GM19372 (cell line): ENCODE data around the gene ADAMTS2.

Experiments
- ATAC-seq: cut with Tn5 transposase; IDR thresholded peaks from one replicate; pipeline ENCODE4 v1.9.1; 2021; ENCODE audit warnings: mild to moderate bottlenecking, low read depth, moderate library complexity; ENCODE audit not compliant: unreplicated experiment

Gene ADAMTS2

GRCh38 chr5:179240561-179240960, 104.7 kb downstream of the ADAMTS2 start:
- ATAC-seq, result no peak

DNA sequence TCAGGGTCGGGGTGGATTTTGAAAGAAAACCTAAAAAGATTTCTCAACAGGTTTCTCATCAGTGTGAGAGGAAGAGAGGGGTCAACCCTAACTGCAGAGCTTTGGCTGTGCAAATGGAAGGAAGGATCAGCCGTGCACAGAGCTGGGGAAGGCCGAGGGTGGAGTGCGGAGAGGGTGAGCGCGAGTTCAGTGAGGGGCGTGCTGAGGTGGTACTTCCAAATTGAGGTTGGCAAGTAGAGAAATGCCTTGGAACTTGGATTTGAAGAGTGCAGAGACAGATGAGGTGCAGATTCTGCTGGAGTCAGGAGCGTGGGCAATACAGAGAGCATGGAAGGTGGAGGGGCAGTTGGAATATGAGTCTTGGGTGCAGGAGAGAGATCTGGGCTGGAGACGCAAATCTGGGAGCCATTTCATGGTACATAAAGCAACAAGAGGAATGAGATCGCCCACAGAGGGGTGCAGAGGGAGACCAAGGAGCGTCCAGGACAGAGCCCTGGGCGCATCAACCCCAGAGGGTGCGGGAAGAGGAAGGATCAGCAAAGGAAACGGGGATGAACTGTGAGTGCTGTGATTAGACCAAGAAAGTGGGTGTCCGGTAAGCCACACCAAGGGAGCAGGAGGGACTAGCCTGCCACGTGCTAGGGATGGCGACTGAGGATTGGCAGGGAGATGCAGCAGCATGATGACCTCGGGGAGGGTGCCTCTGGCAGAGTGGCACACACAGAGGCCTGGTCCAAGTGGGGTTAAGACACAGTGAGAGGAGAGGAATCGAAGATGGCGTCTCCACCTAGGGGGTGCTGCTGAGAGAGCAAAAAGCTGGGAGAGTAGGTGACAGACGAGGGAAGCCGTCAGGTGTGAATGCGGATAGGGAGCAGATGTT, 105.8 kb downstream of the ADAMTS2 start:
- ATAC-seq, result no peak

- ATAC-seq, result no peak
Measured at GRCh38 chr5:179238628-179238970, 106.7 kb downstream of the ADAMTS2 start.

GRCh38 chr5:179237770-179238627, 107.3 kb downstream of the ADAMTS2 start:
- no peak for ATAC-seq

DNA sequence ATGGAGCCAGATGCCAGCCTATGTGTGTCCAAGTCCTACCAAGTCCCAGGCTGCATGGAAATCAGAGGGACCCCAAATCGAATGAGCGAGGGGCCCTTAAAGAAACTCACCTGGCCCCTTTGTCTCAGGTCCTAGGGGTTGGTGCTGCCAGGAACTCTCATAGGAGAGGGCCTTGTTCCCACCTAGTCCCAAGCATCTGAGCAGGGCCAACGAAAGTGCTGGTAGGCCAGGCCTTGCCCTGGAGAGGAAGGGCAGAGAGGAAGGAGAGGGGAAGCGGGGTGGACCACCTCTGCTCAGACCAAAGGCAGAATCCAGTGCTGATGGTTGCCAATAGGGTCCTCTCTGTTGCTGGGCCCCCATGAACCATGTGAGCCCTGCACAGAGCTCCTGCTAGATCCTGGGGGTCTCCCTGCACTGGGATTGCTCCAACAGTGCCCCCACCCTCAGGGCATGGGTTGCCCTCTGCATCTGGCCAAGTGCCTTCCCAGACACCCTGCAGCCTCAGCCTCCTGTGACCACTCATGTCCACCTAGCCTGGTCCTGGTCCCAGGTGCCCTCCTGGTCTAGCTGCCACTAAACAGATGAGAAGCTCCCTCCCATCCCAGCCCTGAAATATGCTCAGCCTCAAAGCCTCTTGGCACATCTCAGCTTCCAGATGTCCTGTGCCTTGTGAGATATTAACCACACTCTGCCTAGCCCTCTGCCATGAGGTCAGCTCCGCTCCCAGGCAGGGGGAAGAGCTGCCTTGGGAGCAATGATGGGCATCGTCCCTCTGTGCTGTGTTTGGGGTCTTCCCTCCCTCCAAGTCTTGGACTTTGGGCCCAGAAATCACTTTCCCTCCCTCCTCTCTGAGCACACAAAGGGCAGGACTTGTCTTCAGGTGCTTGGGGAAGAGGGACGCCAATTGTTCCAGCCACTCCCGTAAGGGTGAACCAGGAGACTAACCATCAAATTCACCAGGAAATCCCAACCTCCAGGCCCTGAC, 109.6 kb downstream of the ADAMTS2 start:
- no peak for ATAC-seq

DNA sequence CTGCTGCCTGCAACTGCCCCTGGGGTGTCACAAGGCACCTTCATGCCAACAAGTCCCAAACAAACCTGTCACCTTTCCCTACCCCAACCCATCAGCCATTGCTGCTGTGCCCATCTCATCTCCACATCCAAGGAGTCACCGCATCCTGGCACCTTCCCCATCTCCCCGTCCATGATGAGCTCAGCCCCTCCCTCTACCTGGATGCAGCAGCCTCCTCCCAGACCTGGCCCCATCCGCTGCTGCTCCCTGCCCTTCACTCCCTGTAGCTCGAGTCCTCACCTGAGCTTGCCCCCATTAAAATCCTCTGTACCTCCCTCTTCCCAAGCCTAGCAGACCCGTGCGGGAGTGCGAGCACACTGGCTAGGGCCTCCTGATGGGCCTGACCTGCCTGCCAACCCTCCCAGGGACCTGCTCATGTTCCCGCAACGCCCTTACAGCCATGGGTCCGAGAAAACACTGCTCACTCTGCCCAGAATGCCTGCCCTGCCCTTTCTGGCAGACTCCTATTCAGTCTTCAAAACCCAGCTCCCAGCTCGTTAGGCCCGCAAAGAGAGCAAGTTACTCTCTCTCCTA, 110.6 kb downstream of the ADAMTS2 start:
- ATAC-seq, result no peak

- no peak for ATAC-seq
Measured at GRCh38 chr5:179233909-179234562, 111.2 kb downstream of the ADAMTS2 start.

- no peak for ATAC-seq
Measured at GRCh38 chr5:179232091-179232735, 113.0 kb downstream of the ADAMTS2 start.

- no peak for ATAC-seq
Measured at GRCh38 chr5:179231309-179231708, 114.0 kb downstream of the ADAMTS2 start.

GRCh38 chr5:179230061-179230461, 115.2 kb downstream of the ADAMTS2 start:
- ATAC-seq, result no peak

DNA sequence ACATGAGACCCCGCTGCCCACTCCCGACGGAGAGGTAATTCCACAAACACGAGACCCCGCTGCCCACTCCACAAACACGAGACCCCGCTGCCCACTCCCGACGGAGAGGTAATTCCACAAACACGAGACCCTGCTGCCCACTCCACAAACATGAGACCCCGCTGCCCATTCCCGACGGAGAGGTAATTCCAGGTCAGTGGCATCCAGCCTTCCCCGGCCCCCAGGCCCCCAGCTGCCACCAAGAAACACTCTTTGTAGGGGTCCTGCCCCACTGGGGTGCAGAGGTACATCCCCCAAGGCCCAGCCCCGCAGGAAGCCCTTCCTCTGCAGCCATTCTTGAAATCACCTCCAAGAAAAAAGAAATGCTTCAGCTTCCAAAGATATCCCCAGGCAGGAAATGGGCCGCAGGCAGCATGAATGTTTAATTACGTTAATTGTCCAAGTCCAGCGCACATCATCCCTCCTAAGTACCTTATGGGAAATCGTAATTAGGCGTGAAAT, 115.9 kb downstream of the ADAMTS2 start:
- no peak for ATAC-seq

DNA sequence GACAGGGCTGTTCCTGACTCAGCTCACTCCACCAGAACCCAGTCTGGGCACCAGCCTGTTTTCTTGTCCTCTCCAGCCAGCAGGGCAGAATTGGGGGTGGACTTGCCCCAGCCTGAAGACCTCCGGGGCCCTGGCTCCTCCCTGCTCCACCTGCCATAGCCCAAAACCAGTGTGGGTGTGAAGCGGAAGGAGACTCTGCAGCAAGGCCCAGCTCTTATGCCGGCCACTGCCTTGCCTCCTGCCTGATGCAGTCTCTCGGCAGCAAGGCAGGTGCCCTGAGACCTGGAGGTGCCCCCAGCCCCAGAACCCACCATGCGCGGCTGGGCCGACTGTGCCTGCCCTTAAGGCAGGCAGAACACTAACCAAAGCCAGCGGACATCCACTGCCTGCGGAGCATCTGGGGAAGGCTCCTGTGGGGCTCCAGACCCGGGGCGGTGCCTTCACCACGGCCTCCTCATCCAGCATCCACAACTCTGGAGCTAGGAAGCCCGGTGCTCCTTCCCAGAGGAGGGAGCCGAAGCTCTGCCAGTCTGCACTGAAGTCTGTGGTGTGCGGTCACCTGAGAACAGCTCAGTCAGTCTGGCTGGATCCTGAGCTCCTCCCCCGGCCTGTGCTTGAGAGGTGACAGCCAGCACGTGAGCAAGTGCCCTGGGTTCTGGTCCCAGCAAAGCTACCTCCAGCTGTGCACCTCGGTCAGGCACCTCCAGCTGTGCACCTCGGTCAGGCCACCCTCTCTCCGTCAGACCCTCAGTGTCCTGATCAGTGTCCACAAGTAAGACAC, 116.7 kb downstream of the ADAMTS2 start:
- ATAC-seq, result no peak

DNA sequence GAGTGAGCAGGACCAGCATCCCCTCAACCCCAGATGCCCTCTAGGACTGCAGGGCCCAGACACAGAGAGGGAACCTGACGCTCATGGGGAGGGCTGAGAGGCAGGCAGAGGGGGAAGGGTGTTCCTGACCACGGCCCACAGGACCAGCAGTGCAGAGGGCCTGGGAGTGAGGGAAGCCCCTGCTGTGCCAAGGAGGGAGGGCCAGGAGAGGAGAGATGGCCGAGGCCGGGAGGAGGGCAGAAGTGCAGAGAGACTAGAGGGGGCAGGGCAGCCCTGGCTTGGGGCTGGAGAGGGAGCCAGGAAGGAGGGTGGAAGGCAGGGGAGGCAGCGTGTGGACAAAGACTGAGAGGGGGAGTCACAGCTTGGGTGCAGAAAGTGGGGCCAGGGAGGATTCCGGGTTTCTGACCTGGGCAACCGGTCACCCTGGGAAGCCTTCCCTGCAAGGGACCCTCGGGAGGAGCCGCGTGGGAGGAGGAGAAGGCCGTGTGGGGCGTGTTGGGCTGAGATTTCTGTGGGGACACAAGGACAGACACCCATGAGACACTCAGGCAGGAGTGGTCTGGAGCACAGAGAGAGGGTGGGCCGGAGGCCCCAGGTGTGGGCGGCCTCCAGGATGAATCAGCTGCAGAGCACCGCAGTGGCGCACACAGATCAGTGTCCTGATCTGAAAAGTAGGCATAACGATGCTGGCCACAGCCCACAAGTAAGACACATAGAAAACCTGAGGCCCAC, 117.5 kb downstream of the ADAMTS2 start:
- no peak for ATAC-seq

DNA sequence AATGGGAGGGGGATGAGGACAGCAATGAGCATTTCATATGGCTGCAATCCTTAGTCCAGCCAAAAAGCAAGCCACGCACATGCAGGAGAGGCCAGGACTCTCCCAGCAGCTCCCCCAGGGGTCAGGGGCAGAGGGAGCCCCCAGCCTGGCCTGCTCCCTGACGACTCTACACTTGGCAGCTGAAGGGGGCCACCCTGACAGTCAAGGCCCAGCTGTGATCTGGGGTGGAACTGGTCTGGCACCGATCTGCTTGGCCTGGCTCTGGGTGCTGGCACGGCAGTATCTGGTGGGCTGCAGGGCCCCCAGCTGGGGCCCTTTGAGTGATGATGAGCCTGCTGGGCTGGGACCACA, 118.1 kb downstream of the ADAMTS2 start:
- no peak for ATAC-seq

DNA sequence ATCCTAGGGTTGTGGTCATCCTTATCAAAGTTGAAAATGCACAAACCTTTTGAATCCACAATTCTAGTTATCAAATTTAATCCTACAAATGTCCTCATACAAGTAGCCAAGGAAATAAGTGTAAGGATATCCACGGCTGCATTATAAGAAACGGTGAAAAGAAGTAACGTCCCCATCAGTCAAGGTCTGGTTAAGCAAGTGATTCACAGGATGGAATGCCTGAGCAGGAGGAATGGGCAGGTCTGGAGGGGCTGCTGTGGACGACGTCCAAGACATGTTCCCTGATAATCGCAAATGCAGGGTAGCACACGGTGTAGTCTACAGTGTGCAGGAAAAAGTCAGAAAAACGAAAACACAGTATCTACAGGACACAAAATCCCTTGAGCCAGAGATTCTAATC, 118.6 kb downstream of the ADAMTS2 start:
- ATAC-seq, result no peak

- no peak for ATAC-seq
Measured at GRCh38 chr5:179225387-179225786, 119.9 kb downstream of the ADAMTS2 start.

DNA sequence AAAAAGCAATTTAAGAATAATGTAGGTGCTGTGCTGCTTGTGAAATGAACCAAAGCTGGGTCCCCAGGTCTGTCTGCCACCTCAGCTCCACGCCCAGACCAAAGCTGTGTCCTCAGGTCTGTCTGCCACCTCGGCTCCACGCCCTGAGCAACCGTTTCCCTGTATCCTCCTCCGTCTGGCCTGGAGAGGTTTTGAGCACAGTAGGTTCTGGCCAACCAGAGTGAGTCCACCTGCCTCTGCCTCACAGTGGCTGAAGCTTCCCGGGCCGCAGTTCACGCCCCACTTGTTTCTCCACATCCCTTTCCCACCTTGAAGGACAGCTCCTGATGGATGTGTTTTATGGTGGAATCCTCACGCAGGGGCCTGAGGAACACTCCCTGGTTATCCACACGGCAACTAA, 120.5 kb downstream of the ADAMTS2 start:
- no peak for ATAC-seq

DNA sequence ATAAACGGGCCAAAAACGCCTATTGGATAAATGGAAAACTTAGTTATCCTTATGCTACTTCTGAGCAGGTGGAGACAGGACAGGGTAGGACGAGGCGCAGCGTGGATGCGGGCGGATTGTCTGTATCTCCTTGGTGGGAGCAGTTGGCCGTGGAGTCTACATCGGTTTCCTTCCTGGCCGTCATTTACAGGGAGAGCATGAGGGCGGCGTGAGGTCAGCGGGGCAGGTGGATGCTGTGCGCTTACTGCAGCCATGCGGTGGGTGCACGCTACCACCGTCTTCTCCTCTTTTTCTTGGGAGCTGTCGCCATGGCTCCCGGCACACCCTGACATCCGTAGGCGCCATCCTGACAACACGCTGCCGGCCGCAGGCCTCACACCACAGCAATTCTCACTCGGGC, 121.3 kb downstream of the ADAMTS2 start:
- ATAC-seq, result no peak
